ENCODE measurements around the gene CERS6.

The CERS6 gene

DNA sequence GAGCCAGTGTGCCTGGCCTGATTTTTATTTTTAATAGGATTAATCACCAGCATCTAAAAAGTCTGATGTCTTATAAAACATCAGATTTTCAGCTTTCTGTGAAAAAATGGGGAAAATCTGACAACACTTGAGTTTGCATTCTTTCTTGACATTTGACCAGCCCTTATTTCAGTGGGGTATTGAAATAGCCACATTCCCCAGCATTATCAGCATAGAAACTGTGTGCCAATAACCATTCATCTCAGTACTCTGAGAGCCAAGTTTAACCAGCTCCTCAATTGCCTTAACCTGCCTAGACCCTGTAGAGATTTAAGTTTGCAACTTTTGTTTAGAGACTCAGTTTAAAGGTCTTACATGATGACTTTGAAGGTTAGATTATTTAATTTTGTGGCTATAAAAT, 155.0 kb downstream of the CERS6 start:
- no peak for DNase-seq

DNA sequence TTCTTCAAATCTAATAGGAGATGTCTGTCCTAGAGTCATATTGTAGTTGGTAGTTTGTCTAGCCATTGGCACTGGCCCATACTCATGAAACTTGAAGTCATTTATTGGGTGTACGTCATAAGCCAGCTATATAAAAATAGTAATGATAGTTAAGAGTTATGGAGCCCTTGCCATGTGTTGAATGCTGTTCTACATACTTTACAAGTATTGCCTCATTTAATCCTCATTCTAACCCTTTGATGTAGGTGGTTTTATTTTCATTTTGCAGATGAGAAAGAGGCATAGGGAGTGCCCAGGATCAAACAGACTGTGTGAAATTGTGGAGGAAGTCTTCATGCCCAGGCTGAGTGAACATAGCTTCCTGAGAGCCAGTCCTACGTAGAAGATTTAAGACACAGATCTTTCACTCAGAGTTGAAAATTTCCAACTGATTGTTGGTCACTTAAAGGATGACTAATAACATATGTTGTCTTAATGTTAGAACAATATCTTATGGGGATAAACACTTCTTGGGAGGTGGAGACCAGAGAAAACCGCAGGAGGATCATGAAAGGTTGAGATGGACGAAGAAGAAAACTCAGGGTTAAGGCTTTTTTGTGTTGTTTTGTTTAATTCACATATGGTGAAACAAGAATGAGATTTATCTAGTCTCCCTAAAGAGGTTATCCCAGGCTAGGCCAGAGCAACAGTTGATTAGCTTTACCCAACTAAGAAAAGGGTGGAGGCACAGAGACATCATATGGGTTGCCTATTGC, 156.0 kb downstream of the CERS6 start:
- no peak for DNase-seq

DNA sequence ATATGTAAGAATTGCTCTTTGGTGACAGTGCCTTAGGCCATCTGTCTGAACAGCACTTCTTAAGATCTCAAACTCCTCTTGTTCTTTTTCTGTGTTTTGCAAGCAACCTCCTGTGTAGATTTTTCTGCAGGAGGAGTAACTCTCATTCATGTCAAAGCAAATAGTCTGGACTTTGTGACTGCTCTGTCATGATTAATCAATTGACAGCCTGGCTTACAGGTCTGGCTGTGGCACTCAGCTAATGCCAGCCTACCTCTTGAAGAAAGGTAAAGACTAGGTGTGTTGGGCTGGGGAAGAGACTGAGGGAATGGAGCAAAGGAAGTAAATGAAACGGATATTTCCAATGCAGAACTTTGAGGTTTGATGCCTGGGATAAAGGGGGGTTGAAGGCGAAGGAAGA, 156.6 kb downstream of the CERS6 start:
- DNase-seq, result no peak

DNA sequence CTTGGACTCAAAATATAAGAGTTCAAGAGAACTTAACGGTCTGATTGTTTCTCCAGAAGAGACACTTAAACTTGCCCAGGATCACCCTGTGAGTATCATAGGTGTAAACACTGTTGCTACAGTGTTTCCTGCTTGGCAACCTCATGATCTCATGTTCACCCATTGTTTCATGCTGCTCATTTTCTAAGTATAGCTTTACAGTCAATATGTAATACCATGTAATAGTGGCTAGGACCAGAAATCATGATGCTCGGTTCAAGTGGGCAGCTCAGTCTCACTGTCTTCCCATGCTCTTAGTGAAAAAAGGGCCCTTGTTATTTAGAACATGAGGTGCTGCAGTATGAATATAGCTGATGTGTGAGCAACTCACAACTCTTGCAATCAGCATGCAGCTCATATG, 157.5 kb downstream of the CERS6 start:
- no peak for DNase-seq

DNA sequence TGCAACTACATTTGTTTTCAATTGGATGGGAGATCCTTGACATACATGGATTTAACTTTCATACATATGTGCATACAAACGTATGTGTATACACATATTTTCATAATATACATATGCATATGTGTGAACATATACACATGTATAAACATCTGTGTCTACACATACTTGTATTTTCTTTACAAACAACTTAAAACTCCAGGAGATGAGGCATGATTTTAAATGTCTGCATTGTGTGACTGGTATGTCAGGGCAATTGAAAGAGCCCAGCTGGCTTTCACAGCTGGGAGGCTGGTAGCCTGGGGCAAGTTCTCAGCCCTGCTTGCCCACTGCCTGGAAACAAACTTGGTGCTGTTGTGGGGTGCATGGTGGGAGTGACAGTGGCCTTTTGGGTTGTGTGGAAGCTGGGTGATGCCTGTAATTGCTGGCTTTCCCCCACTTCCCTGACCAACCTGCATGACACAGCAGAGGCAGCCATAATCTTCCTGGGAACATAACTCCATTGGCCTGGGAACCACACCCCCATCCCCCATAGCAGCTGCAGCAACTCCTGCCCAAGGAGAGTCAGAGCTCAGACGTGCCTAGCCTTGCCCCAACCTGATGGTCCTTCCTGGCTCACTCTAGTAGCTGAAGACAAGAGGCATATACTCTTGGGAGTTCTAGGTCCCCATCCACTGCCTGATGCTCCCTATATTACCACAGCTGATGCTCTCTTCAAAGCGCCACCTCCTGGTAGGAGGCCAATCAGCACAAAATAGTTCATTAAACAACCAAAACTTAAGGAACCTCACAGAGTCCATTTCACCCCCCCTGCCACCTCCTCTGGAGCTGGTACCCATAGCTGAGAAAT, 158.3 kb downstream of the CERS6 start:
- DNase-seq, result no peak

DNA sequence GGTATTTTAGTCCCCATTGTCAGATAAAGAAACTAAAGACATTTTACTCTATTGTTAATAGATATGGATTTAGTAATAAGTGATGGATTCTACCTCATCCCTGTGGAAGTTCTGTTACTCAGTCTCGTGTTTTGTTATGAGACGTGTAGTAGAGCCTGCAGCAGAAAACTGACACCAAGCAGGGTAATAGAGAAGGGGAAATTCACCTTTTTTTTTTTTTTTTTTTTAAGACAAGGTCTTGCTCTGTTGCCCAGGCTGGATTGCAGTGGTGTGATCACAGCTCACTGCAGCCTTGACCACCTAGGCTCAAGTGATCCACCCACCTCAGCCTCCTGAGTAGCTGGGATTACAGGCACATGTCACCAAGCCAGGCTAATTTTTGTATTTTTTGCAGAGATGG, 164.5 kb downstream of the CERS6 start:
- no peak for DNase-seq

DNA sequence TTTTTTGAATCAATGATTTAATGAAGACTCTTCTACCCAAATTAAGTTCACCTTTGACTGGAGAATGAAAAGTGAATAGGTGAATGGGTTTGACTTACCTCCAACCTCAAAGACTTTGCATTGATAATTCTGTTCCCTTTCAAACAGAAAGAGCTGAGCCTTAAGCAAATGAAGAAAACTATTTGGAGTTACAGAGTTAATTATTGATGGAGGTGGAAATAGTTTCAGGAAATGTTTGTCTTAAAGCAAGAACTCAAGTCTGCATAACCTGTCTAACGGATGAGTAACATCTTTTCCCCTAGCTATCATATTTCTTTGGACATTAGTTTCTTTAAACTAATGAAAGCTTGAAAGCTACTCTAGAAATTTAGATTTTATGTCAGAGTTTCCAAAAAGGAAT, 166.5 kb downstream of the CERS6 start:
- DNase-seq, result no peak

DNA sequence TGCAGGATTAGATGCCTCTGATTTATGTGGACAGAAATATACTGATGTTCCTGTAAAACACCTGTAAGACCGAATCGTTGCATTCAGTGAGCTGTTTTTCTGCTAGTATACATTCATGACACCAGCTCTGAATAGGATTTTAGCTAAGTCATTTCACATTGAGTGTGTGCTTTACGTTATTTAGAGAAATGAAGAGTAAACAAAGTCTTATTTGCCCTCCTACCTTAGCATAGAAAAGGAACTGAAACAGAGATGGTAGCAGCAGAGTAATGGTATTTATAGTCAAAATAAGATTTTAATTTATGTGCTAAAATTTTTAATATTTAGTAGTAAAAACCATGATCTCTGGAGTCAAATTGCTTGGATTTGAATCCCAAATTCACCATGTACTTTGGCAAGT, 168.0 kb downstream of the CERS6 start:
- no peak for DNase-seq

DNA sequence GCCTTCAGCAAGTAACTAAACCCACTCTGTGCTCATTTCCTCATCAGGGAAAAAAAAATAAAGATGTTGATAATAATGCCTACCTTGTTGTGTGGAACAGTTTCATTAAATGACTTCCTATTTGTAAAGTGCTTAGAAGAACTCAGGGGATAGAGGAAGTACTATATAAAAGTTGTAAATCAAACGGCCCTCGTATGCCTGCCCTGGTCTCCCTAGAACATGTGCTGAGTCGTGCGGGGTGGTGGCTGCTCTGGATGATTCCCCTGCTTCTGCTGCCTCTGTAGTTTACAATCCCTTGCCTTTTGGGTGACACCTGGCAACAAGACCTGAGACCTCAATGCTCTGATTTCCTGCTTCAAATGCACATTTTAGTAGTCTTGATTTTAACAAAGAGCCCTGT, 170.0 kb downstream of the CERS6 start:
- no peak for DNase-seq

DNA sequence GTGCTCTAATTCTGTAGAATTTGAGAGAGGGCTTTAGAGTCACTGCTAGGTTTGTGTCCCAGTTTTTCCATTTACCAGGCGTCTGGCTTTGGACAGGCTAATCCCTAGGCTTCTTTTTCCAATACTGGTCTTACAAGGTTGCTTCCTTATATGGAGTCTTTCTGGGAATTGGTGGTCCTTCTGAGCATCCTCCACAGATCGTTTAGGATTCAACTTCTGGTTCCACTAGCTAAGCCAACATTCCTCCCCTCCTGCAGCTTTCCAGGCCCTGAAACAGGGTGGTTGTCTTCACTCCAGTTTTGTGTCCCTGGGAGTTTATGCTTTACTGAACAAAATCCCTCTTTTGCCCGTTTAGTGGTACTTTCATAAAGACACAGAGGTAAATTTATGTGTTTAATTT, 170.6 kb downstream of the CERS6 start:
- peak in 1 of 2 experiments; percentile 13 for DNase-seq

DNA sequence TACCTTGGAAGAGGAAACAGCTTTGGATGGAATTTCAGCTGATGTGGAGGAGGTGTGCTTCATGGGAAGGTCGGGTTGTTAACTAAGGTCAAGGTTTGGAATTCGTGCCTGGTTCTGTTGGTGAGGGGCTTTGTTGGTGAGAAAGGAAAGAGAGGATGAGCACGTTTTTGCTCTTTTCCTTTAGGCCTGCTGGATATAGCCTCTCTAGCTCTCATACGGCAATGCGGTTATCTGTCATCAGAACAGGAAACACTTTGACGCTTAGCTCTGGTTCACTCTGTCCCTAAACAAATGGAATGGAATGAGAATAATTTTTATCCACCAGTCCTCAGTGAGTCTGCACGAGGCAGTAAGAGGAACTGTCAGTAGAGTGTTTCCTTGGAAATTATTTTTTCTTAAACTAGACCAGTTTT, 176.6 kb downstream of the CERS6 start:
- no peak for DNase-seq

DNA sequence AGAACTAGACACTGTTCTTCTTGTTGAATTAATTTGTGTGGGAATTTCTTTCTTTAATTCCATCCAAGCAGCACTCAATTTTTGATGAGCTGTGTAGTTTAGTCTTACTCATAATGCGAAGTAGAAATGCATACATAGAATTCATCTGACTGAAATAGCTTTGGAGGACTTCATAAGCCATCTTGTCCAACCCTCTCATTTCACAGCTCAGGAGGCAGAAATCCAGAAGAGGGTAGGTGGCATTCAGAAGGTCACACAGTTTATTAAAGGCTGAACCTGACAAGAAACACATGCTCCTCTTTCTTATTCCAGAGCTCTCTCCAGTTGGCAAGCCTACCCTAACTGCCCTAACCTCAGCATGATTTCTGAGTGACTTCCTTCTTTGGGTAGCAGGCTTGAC, 177.1 kb downstream of the CERS6 start:
- DNase-seq, result no peak

DNA sequence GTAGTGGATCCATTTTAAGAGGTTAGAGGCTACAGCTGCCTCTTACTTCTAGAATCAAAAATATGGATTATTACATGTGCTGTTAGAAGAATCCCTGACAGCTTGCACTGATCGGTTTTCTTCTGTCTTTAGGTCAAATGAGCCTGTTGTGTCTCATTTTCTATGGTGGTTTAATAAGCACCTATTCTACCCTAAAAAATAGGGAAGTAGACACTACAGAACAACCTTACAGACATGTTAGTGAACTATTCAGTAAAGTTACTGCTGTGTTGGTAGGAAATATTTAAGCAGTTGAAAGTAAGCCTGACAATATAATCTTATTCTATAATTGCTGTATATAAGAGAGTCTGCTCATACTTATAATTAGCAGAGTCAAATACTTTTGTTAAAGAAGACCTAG, 177.8 kb downstream of the CERS6 start:
- DNase-seq, result no peak

DNA sequence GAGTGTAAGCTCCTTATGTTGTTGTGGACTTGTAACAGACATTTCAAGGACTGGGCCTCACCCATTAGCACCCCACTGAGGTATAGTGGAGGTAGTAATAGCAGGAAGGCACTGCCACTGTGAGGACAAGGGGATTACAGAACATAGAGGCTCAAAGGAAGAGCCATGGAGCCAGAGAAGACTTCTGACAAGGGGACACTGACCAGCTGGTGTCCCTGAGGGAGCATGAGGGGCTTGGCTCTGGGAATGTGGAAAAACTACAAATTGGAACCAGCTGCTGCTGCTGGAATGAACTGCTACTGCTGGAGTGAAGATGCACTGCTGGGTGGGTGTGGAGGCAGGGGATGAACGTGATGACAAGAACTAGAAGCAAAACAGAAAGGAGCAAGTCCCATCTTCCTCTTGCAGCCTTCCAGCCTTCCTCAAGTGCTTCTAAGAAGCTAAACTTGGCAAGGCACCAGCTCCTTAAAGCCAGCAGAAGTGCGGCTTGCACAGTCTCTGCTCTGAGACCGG, 179.0 kb downstream of the CERS6 start:
- DNase-seq, result no peak

DNA sequence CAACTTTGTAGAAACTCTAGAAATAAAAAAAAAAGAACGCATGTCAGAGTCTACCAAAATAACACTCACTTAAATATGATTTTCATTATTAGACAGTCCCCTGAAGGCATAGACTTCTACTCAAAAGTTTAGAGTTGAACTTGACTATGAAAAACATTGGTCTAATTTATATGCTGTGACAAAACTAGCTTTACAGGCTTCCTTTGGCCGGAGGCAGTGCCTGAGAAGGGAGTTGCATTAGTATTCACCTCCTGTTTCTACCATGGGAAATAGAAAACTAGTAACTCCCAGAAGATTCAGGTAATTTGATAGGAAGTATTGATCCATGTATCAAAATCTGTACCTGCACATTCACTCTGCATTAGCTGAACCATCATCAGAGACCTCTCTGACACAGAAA, 182.9 kb downstream of the CERS6 start:
- DNase-seq, result no peak

DNA sequence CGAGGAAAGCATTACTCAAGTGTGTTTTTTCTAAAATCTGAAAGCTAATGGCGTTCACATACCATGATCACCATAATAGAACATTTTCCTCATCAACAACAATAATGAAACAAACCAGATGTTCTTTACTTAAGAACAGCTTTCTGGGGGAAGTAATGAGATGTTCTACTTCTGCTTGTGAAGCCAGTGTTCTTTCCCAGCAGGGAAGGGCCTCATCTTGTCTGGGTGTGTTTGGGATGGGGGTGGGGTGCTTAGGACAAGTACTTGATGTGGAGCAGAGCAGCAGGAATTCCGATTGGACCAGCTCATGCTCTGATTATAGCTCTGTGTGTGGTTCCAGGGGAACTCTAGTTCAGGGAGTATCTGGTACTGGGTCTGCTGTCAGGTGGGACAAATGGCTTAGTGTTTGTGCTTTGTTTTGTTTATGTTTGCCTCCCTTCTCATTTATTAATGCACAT, 183.4 kb downstream of the CERS6 start:
- DNase-seq, result no peak

DNA sequence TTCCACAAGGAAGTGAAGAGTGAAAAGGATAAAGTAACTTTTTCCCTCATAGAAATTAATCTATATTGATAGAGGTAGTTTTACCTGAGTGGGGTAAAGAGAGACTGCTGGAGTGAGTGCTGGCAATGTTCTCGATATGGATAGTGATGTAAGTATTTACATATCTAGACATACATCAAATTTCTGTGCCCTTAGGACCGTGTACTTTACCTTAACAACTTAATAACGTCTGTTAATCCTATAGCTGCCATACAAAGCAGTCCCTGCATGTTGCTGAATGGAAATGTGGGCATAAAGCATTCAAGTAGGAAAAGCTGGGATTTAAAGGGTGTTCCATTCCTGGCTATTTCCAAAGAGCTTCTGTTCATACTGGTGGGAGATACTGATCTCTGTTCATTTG, 184.0 kb downstream of the CERS6 start:
- DNase-seq, result no peak

DNA sequence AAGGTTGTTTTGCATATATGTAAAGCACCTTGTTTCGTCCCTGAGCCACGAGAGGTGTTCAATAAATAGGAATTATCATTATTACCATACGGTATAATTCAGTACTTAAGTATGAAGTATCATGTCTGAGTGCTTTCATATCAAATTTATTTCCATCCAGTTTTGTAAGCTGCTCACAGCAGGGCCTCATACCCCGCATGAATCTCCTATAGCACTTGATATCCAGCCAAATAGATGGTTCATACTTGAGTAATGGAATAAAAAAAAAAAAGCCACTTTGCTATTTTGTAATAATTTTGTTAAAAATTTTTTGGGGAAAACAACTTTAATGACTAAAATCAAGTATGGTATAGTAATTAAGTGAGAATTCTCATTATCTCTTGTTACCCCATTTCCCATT, 185.6 kb downstream of the CERS6 start:
- no peak for DNase-seq

DNA sequence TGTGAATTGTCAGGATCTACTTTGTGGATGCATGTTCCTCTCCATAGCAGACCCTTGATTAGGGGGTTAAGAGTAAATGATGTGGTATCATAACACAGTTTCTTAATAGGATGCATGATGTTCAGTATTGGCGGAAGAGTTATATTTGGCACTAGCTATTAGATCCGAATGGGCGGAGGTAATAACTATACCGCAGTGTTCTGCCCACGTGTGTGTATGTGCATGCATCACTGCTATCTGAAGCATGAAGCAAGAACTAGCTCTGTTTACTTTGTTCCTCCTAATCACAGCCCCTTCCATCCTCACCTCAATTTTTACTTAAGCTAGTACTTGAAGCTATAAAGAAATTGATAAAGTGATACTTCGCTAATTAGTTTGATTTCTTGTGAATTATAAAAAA, 186.8 kb downstream of the CERS6 start:
- no peak for DNase-seq

DNA sequence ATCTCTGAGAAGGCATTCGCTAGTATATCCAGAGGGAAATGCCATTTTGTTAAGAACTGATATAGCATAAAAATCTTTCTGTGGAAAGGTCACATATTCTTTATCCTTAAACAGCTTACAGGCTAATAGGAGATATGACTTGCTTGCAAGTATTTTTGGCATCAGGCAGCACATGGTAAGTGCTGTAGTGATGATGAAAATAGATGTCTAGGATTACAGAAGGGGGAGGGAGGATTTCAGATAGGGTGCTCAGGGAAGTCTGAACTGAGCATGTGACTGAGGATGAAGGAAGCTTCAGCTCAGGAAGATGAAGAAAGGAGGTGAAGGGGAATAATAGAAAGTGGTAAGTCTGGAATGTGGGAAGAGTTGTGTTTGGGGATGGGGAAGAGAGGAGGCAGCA, 187.9 kb downstream of the CERS6 start:
- no peak for DNase-seq

DNA sequence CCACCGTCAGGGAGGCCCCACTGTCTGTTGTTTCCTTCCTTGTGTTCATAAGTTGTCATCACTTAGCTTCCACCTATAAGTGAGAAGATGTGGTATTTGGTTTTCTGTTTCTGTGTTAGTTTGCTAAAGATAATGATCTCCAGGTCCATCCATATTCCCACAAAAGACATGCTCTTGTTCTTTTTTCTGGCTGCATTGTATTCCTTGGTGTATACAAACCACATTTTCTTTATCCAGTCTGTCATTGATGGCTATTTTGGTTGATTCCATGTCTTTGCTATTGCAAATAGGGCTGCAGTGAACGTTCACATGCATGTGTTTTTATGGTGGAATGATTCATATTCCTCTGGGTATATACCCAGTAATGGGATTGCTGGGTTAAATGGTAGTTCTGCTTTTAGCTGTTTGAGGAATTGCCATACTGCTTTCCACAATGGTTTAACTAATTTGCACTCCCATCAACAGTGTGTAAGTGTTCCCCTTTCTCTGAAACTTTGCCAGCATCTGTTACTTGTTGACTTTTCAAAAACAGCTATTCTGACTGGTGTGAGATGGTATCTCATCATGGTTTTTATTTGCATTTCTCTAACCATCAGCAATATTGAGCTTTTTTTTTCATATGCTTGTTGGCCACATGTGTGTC, 189.7 kb downstream of the CERS6 start:
- no peak for DNase-seq

DNA sequence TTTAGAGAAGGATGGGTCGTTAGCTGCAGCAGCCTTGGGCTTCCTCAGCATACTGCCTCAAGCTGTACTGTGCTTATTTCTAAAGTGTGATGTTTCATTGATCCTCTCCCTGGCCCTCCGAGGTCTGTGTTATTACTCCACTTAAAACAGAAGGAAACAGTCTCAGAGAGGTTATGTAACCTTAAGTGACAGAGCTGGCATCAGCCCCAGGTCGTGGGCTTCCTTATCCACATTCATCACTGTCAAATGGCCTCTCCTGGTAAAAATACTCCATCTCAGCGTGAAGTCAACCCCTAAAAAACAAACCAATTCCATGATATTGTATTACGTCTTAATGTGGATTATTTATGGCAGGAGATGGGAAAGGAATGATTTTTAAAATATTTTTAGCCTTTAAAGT, 193.0 kb downstream of the CERS6 start:
- no peak for DNase-seq

DNA sequence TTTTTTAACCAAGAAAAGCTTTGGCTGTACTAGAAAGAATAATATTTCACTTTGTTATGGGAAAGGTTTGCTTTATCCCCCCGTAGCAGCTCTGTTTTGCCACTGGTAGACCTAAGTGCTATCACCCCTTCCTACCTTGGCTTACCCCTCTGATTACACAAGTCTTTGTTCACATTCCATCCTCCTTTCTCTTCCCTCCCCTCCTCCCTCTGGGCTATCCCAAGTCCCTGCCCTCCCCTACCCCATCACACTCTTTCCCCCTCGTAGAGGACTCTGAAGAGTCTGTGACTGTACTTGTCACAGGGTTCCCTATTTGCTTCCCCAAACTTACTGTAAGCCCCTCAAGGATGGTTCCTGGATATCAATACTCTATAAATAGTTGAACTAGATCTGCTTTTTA, 193.5 kb downstream of the CERS6 start:
- DNase-seq, result no peak

DNA sequence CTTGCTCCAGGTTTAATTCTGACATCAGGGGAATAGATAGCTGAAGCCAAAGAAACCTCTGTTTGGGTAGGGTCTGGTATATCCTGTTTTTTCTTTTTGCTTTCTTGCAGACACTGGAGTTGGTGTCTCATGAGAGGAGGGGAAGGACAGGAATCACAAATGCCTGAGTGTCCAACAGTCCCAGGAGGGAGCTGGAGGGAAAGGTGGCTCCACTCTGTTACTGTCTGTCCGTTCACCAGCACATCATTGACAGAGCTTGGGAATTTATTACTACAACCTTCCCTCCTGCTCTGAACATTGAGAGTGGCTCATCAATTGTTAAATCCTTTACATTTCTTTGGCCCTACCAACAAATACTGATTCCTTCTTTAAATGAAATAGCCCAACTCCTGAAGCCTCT, 194.1 kb downstream of the CERS6 start:
- DNase-seq, result no peak

Data from NCI-H446 (cell line).